Loucy (cell line): Measurements from ENCODE around the gene ARG2.

Experiments
- CTCF ChIP-seq: fragments of 200-600 bp; sonication (generic); conservative IDR thresholded peaks from 2 replicates; pipeline ENCODE4 v1.5.1; 2014; ENCODE audit warnings: mild to moderate bottlenecking, antibody characterized with exemption, low read length
- EZH2phosphoT487 ChIP-seq: fragments of 200-600 bp; IDR thresholded peaks from 2 replicates; pipeline ENCODE4 v1.6.1; 2018; ENCODE audit warnings: antibody characterized with exemption, mild to moderate bottlenecking, moderate library complexity, borderline replicate concordance

GRCh38 chr14:67665868-67666267 is 46.1 kb downstream of the ARG2 start:
- TF ChIP-seq CTCF, result no peak
- TF ChIP-seq EZH2phosphoT487, result no peak
